Neural cell (in vitro differentiated cells): ENCODE data around the gene C12orf75. TPM values are rescaled to one million over a fixed set of nuclear protein-coding genes. Genes with fewer than 3 reads are reported as not detected.

Experiments
- H2AFZ ChIP-seq: fragments of 200-600, 300-800 bp; sonication (generic), shearing (Covaris generic); 2 replicates; pipeline ENCODE4 v1.6.0; 2014; ENCODE audit warnings: low read depth, mild to moderate bottlenecking, antibody characterized with exemption, low read length, moderate library complexity
- H3F3A ChIP-seq: fragments of 200-600 bp; shearing (Covaris generic); 2 replicates; pipeline ENCODE4 v1.6.1; 2016; ENCODE audit warnings: mild to moderate bottlenecking, moderate library complexity, mixed read lengths, antibody characterized with exemption, low read length; ENCODE audit not compliant: insufficient read depth, poor library complexity, severe bottlenecking
- H3K27ac ChIP-seq: fragments of 200-600, 300-800 bp; sonication (generic), shearing (Covaris generic); 2 replicates; pipeline ENCODE4 v1.5.1; 2014; ENCODE audit warnings: mild to moderate bottlenecking, low read length, moderate library complexity
- H3K27me3 ChIP-seq: fragments of 300-800, 200-600 bp; sonication (generic), shearing (Covaris generic); 2 replicates; pipeline ENCODE4 v1.6.0; 2014; ENCODE audit warnings: mild to moderate bottlenecking, low read depth, low read length, moderate library complexity; ENCODE audit not compliant: insufficient read depth
- H3K36me3 ChIP-seq: fragments of 300-800, 200-600 bp; sonication (generic), shearing (Covaris generic); 2 replicates; pipeline ENCODE4 v1.5.1; 2014; ENCODE audit warnings: mild to moderate bottlenecking, antibody characterized with exemption, low read length, moderate library complexity; ENCODE audit not compliant: insufficient read depth
- H3K4me2 ChIP-seq: fragments of 300-800, 200-600 bp; sonication (generic), shearing (Covaris generic); 2 replicates; pipeline ENCODE4 v1.6.0; 2014; ENCODE audit warnings: mild to moderate bottlenecking, low read length
- H3K4me3 ChIP-seq: fragments of 300-800, 200-600 bp; sonication (generic), shearing (Covaris generic); 2 replicates; pipeline ENCODE4 v1.5.1; 2014; ENCODE audit warnings: mild to moderate bottlenecking, low read length, moderate library complexity
- H3K79me2 ChIP-seq: fragments of 200-600 bp; shearing (Covaris generic); replicated peaks from 2 replicates; pipeline ENCODE4 v1.6.0; 2014; ENCODE audit warnings: mild to moderate bottlenecking, low read length, moderate library complexity; ENCODE audit not compliant: insufficient read depth
- H3K9ac ChIP-seq: fragments of 300-800, 200-600 bp; sonication (generic), shearing (Covaris generic); 2 replicates; pipeline ENCODE4 v1.6.1; 2016; ENCODE audit warnings: mild to moderate bottlenecking, low read length, mixed read lengths
- H3K9me2 ChIP-seq: fragments of 200-600 bp; shearing (Covaris generic); 2 replicates; pipeline ENCODE4 v1.6.1; 2016; ENCODE audit warnings: mild to moderate bottlenecking, low read length, mixed read lengths; ENCODE audit not compliant: insufficient read depth
- H3K9me3 ChIP-seq: fragments of 200-600, 300-800 bp; sonication (generic), shearing (Covaris generic); 2 replicates; pipeline ENCODE4 v1.6.1; 2016; ENCODE audit warnings: mild to moderate bottlenecking, mixed run types, low read length, moderate library complexity, mixed read lengths
- H4K20me1 ChIP-seq: fragments of 200-600 bp; shearing (Covaris generic); 2 replicates; pipeline ENCODE4 v1.6.1; 2016; ENCODE audit warnings: mild to moderate bottlenecking, mixed run types; ENCODE audit not compliant: insufficient read depth
- CTCF ChIP-seq: fragments of 450-650 bp; IDR thresholded peaks from 2 replicates; pipeline ENCODE4 v1.5.1; 2014; ENCODE audit warnings: antibody characterized with exemption, mild to moderate bottlenecking, moderate library complexity; ENCODE audit not compliant: poor library complexity, severe bottlenecking
- EP300 ChIP-seq: fragments of 450-650 bp; conservative IDR thresholded peaks from 2 replicates; pipeline ENCODE4 v1.6.1; 2014; ENCODE audit warnings: antibody characterized with exemption, mild to moderate bottlenecking, moderate library complexity; ENCODE audit not compliant: poor library complexity, severe bottlenecking
- EZH2 ChIP-seq: fragments of 200-600, 300-800 bp; shearing (Covaris generic), sonication (generic); IDR thresholded peaks from 2 replicates; pipeline ENCODE4 v1.6.1; 2014; ENCODE audit warnings: antibody characterized with exemption, low read length, borderline replicate concordance, mild to moderate bottlenecking; ENCODE audit not compliant: insufficient read depth, poor library complexity, severe bottlenecking
- MXI1 ChIP-seq: fragments of 450-650 bp; conservative IDR thresholded peaks from 2 replicates; pipeline ENCODE4 v1.6.1; 2014; ENCODE audit warnings: antibody characterized with exemption, mild to moderate bottlenecking; ENCODE audit not compliant: poor library complexity, severe bottlenecking
- POLR2AphosphoS5 ChIP-seq: IDR thresholded peaks from 2 replicates; pipeline ENCODE4 v1.6.1; 2012
- RAD21 ChIP-seq: fragments of 450-650 bp; conservative IDR thresholded peaks from 2 replicates; pipeline ENCODE4 v1.6.1; 2014; ENCODE audit warnings: antibody characterized with exemption, mild to moderate bottlenecking, moderate library complexity
- REST ChIP-seq: IDR thresholded peaks from 2 replicates; pipeline ENCODE4 v1.6.1; 2012; ENCODE audit warnings: borderline replicate concordance
- SMC3 ChIP-seq: fragments of 450-650 bp; conservative IDR thresholded peaks from 2 replicates; pipeline ENCODE4 v1.6.1; 2014; ENCODE audit warnings: antibody characterized with exemption, mild to moderate bottlenecking, moderate library complexity; ENCODE audit not compliant: poor library complexity
- TAF1 ChIP-seq: IDR thresholded peaks from 2 replicates; pipeline ENCODE4 v1.6.1; 2012; ENCODE audit warnings: low read depth
- polyA plus RNA-seq: library from polyadenylated mRNA; depleted of rRNA; stranded (reverse); fragments of >200 nt; gene quantifications from 2 replicates; pipeline ENCODE4 v1.2.3, GENCODE V29; 2014

The C12orf75 gene
- polyA plus RNA-seq, 1 donor from 2014 or later, result 25.2 TPM

- TF ChIP-seq RAD21, result no peak
Observed at GRCh38 chr12:105281694-105282049, 48.8 kb upstream of the C12orf75 start (continued).

- no peak overlapping the region for H3K4me2 ChIP-seq
- TF ChIP-seq SMC3, result no peak
- TF ChIP-seq CTCF, result no peak
- no peak for TF ChIP-seq TAF1
- TF ChIP-seq RAD21, result no peak
- no peak for TF ChIP-seq REST
- TF ChIP-seq EZH2, result no peak
- no peak for TF ChIP-seq EP300
- no peak for TF ChIP-seq POLR2AphosphoS5
- TF ChIP-seq MXI1, result no peak
Observed at GRCh38 chr12:105285378-105285777, 45.1 kb upstream of the C12orf75 start.

GRCh38 chr12:105287408-105287807, 43.1 kb upstream of the C12orf75 start:
- Histone ChIP-seq H3K9me2 (no peaks in the 10 kb centered on the region), H3K9me3 (no peaks in the 10 kb centered on the region), H4K20me1 (no peaks in the 10 kb centered on the region), H2AFZ (no peak overlapping the region), H3K4me3 (no peak overlapping the region), H3K79me2 (no peaks in the 10 kb centered on the region), H3F3A (no peaks in the 10 kb centered on the region), H3K36me3 (no peaks in the 10 kb centered on the region), H3K27me3 (no peaks in the 10 kb centered on the region), H3K27ac (no peak overlapping the region), H3K4me2 (no peak overlapping the region), H3K9ac (no peak overlapping the region)
- TF ChIP-seq SMC3 (no peak), POLR2AphosphoS5 (no peak), RAD21 (no peak), REST (no peak), CTCF (no peak), TAF1 (no peak), EP300 (no peak), MXI1 (no peak), EZH2 (no peak)

More at GRCh38 chr12:105285378-105285777, 45.1 kb upstream of the C12orf75 start:
- Histone ChIP-seq H3K79me2 (no peaks in the 10 kb centered on the region), H4K20me1 (no peaks in the 10 kb centered on the region), H3K9ac (no peak overlapping the region), H3K27ac (no peak overlapping the region), H3K27me3 (no peaks in the 10 kb centered on the region), H2AFZ (no peak overlapping the region), H3F3A (no peaks in the 10 kb centered on the region), H3K9me2 (no peaks in the 10 kb centered on the region), H3K36me3 (no peaks in the 10 kb centered on the region), H3K4me3 (no peak overlapping the region), H3K9me3 (no peaks in the 10 kb centered on the region)
